ENCODE results near the gene IGF2BP2. TPM values are rescaled to one million over a fixed set of nuclear protein-coding genes. Genes with fewer than 3 reads are reported as not detected.
A peak's percentile ranks its signal among the peaks of the same experiment; 100 is the strongest.

Gene IGF2BP2
- total RNA-seq, 4 donors from 2014 or later = 3.9 to 13.5 (median 8.1) TPM

DNA sequence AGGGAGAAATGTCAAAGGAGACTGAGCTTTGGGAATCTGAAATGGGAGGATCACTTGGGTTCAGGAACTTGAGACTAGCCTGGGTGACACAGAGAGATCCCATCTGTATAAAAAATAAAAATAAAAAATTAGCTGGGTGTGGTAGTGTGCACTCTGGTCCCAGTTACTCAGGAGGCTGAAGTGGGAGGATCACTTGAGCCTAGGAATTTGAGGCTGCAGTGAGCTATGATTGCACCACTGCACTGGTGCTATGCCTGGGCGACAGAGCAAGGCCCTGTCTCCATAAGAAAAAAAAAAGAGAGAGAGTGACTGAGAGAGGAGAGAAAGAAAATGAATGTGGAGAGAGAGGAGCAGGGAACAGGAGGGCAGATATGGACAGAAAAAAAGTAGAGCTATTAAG is 165.9 kb downstream of the IGF2BP2 start:
- ATAC-seq = peak; percentile 56

DNA sequence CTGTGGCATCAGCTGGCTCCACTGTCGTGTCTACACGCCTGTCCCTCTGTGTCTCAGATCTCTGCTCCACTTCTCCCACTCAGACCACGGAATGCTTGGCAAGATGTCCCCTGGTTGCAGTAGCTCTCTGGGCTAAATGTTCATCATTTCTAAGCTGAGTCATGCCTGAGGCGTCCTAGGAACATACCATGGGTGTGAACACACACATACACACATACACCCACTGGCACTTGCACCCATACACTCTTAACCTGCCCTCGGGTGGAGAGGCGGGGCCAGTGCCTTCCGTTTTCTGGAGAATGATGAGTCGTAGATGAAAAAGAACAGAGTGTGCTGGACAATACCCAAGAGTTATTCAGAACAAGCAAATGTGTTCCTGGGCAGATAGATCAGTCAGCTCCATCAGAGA is 166.3 kb downstream of the IGF2BP2 start:
- 20% methylated on average over 4 of the region's 8 CpGs; no CpG with 5 or more reads in 1 of the 2 donors for WGBS, 2 donors (ENCODE audit: low coverage in 1 of 2)
- Histone ChIP-seq H3K36me3 (no peaks in the 10 kb centered on the region), H3K27ac (peak overlapping the region in 3 of 4 donors; percentile 81 to 91 (median 85)), H3K9me3 (no peaks in the 10 kb centered on the region), H3K27me3 (no peaks in the 10 kb centered on the region), H3K4me3 (no peak overlapping the region), H3K4me1 (peaks cover 4 to 60% (median 38%) of the 10 kb centered on the region in 3 donors)
- peak; percentile 89 for ATAC-seq
- TF ChIP-seq POLR2A (IDR thresholded peaks at IDR 0.05) (no peak), POLR2AphosphoS5 (IDR thresholded peaks at IDR 0.05) (peak; percentile 98), EP300 (IDR thresholded peaks at IDR 0.05) (no peak)
- TF ChIP-seq, protein P1, sequence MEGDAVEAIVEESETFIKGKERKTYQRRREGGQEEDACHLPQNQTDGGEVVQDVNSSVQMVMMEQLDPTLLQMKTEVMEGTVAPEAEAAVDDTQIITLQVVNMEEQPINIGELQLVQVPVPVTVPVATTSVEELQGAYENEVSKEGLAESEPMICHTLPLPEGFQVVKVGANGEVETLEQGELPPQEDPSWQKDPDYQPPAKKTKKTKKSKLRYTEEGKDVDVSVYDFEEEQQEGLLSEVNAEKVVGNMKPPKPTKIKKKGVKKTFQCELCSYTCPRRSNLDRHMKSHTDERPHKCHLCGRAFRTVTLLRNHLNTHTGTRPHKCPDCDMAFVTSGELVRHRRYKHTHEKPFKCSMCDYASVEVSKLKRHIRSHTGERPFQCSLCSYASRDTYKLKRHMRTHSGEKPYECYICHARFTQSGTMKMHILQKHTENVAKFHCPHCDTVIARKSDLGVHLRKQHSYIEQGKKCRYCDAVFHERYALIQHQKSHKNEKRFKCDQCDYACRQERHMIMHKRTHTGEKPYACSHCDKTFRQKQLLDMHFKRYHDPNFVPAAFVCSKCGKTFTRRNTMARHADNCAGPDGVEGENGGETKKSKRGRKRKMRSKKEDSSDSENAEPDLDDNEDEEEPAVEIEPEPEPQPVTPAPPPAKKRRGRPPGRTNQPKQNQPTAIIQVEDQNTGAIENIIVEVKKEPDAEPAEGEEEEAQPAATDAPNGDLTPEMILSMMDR (IDR thresholded peaks at IDR 0.05) = no peak

More for the DNA sequence above, 165.9 kb downstream of the IGF2BP2 start:
- Histone ChIP-seq H3K9me3 (no peaks in the 10 kb centered on the region), H3K27ac (peak overlapping the region; percentile 43 to 91 (median 83)), H3K36me3 (no peaks in the 10 kb centered on the region), H3K4me3 (no peak overlapping the region), H3K4me1 (peaks cover 4 to 60% (median 38%) of the 10 kb centered on the region in 3 donors), H3K27me3 (no peaks in the 10 kb centered on the region)
- TF ChIP-seq, protein P1 (IDR thresholded peaks at IDR 0.05) = no peak
- TF ChIP-seq POLR2A (IDR thresholded peaks at IDR 0.05) (no peak), EP300 (IDR thresholded peaks at IDR 0.05) (no peak), POLR2AphosphoS5 (IDR thresholded peaks at IDR 0.05) (no peak)
- WGBS, 2 donors (ENCODE audit: low coverage in 1 of 2) = 63 to 67% methylated on average over 1 of the region's 1 CpG

DNA sequence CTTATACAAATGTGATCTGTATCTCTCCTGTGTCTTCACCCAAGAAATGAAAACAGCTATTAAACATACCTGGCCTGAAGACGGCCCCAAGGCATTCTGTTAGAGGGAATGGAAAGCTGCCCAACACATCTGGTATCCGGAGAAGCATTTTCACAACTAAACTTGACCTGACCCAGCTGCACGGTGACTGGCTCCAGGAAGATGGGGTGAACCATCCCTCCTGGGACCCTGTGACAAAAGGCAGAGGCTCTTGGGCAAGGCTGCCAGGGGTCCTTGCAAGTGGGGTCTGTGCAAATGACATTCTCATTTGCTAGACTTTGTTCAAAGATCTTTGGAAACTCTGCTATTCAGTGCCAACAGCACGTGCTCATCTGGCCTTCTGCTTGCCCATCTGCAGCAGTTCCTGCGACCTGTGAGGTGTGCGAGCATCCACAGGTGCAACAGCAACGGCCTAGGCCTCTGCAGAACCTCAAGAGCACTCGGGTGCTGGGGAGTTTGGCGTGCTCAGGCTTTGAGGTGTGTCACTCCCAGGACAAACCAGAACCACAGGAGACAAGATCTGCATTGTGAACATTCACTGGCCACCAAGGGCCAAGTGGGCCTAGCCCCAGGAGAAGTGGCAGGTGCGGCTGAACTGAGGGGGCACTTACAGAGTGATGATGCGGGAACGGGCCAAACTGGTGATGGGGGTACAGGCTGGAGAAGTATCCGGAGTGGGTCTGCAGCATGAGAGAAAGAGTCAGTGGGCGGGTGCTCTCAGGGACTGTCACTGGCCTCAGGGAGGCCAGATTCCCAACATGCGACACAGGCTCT is 166.9 kb downstream of the IGF2BP2 start:
- Histone ChIP-seq H3K27me3 (no peaks in the 10 kb centered on the region), H3K9me3 (no peaks in the 10 kb centered on the region), H3K4me1 (peaks cover 4 to 60% (median 38%) of the 10 kb centered on the region in 3 donors), H3K36me3 (no peaks in the 10 kb centered on the region), H3K27ac (peak overlapping the region; percentile 15 to 91 (median 83)), H3K4me3 (no peak overlapping the region)
- TF ChIP-seq, protein P1 (IDR thresholded peaks at IDR 0.05) = no peak
- TF ChIP-seq POLR2AphosphoS5 (IDR thresholded peaks at IDR 0.05) = no peak
- TF ChIP-seq POLR2A (IDR thresholded peaks at IDR 0.05) = no peak
- TF ChIP-seq EP300 (IDR thresholded peaks at IDR 0.05) = no peak
- 83 to 96% methylated on average over 1 to 4 of the region's 15 CpGs for WGBS, 2 donors (ENCODE audit: low coverage in 1 of 2)
- no peak for ATAC-seq

DNA sequence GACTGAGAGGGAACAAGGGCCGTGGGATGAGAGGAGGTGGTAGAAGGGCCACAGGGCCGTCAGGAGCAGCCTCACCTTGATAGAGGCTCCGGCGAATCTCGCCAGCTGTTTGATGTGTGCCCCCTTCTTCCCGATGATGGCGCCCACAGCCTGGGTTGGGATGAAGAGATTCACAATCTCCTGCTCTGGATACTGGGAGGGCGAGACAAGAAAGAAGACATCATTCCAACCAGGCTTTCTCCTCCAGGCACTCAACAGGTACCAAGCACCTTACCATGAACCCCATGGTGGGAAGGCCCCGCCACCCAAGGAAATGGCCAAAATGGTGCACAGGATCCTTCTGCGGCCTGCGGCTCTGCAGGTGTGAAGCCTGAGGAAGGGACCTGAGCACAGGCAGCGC is 167.6 kb downstream of the IGF2BP2 start:
- 91 to 100% methylated on average over 3 to 7 of the region's 12 CpGs for WGBS, 2 donors (ENCODE audit: low coverage in 1 of 2)
- no peaks in the 10 kb centered on the region for H3K27me3 ChIP-seq
- H3K4me1 ChIP-seq = peaks cover 4 to 60% (median 38%) of the 10 kb centered on the region in 3 donors
- TF ChIP-seq POLR2A (IDR thresholded peaks at IDR 0.05) (no peak), POLR2AphosphoS5 (IDR thresholded peaks at IDR 0.05) (no peak), EP300 (IDR thresholded peaks at IDR 0.05) (no peak)
- TF ChIP-seq, protein P1 (IDR thresholded peaks at IDR 0.05) = no peak
- H3K4me3 ChIP-seq = no peak overlapping the region
- no peak for ATAC-seq
- H3K9me3 ChIP-seq = no peaks in the 10 kb centered on the region
- H3K36me3 ChIP-seq = no peaks in the 10 kb centered on the region
- H3K27ac ChIP-seq = peak overlapping the region; percentile 54 to 91 (median 83)
